Gastrocnemius medialis (tissue), 4 donors: Measurements from ENCODE around the gene CIAO3. TPM values are rescaled to one million over a fixed set of nuclear protein-coding genes. Genes with fewer than 3 reads are reported as not detected.

Source experiments
- ATAC-seq, 2 donors: fragments of 150-250 bp; one replicate each; pipeline ENCODE4 v1.9.1; 2016
- DNase-seq, 2 donors: peaks; one replicate each; pipeline ENCODE4 v3.0.0-alpha.2; 2019
- H3K27ac ChIP-seq, 4 donors: fragments of 200-600 bp; sonication (generic); 1 replicate in 1 of 4; 2 replicates in 3 of 4; pipeline ENCODE4 v1.5.1; 2016 to 2018; ENCODE audit warnings: mild to moderate bottlenecking in 2 of 4, moderate library complexity in 1 of 4
- H3K27me3 ChIP-seq, 3 donors: fragments of 200-600 bp; sonication (generic) in 2 of 3; 1 replicate in 1 of 3; 2 replicates in 2 of 3; pipeline versions ENCODE4 v1.5.1 to v1.6.0; 2016 to 2019; ENCODE audit warnings: mild to moderate bottlenecking in 1 of 3, moderate library complexity in 1 of 3
- H3K36me3 ChIP-seq, 2 donors: fragments of 200-600 bp; sonication (generic) in 1 of 2; one replicate each; pipeline ENCODE4 v1.5.1; 2017 to 2018
- H3K4me1 ChIP-seq, 2 donors: fragments of 200-600 bp; sonication (generic) in 1 of 2; one replicate each; pipeline ENCODE4 v1.5.1; 2016 to 2017; ENCODE audit warnings: mild to moderate bottlenecking in 2 of 2
- H3K4me3 ChIP-seq, 4 donors: fragments of 200-600 bp; sonication (generic) in 3 of 4; 1 replicate in 1 of 4; 2 replicates in 3 of 4; pipeline ENCODE4 v1.5.1; 2016 to 2019; ENCODE audit warnings: mild to moderate bottlenecking in 2 of 4
- H3K9me3 ChIP-seq, 3 donors: fragments of 200-600 bp; sonication (generic) in 2 of 3; 1 replicate in 1 of 3; 2 replicates in 2 of 3; pipeline ENCODE4 v1.5.1; 2016 to 2019
- CTCF ChIP-seq, 5 experiments: fragments of 450-650 bp in 3 of 5; fragments of 200-600 bp in 2 of 5; sonication (generic) in 2 of 5; IDR thresholded peaks in 4 of 5; conservative IDR thresholded peaks in 1 of 5; 1 replicate in 4 of 5; 2 replicates in 1 of 5; pipeline ENCODE4 v1.5.1; 2016 to 2019; ENCODE audit warnings: antibody characterized with exemption in 5 of 5, mild to moderate bottlenecking in 3 of 5, moderate library complexity in 3 of 5
- POLR2A ChIP-seq, 2 donors: fragments of 450-650 bp; IDR thresholded peaks; one replicate each; pipeline ENCODE4 v1.6.1; 2017; ENCODE audit warnings: antibody characterized with exemption in 2 of 2, mild to moderate bottlenecking in 2 of 2, moderate library complexity in 2 of 2
- in situ Hi-C, 4 donors: fragments of 200-750 bp; cut with MboI; loops; one replicate each; pipeline versions ENCODE4 v1.15.0 to v1.8.0; 2017; ENCODE audit warnings: low sequenced_read_pairs in 4 of 4
- intact Hi-C: fragments of 100-400 bp; cut with DNase I; formaldehyde crosslinking; loops from one replicate; pipeline ENCODE4 v1.15.1; 2023; ENCODE audit warnings: low total_unique reads
- total RNA-seq, 4 donors: library from RNA; depleted of rRNA; stranded (reverse); fragments of >200 nt; gene quantifications; one replicate each; pipeline versions ENCODE4 v1.1.0 to v1.2.3, GENCODE V29; 2016

Gene CIAO3
- total RNA-seq, 4 donors from 2014 or later = 16.1 to 48.5 (median 21.6) TPM

GRCh38 chr16:770411-770810 lies 29.6 kb upstream of the CIAO3 start:
- in situ Hi-C loops (no loop called here), intact Hi-C loops (no loop called here)
- peaks cover 0 to 9% (median 6%) of the 10 kb centered on the region in 3 donors for H3K27me3 ChIP-seq

GRCh38 chr16:769934-770333 lies 29.1 kb upstream of the CIAO3 start:
- no peaks in the 10 kb centered on the region for H3K9me3 ChIP-seq
- no peak overlapping the region for H3K4me3 ChIP-seq
- no peak for TF ChIP-seq CTCF (IDR thresholded peaks at IDR 0.05 in 4 of 5, conservative IDR thresholded peaks at IDR 0.05 in 1 of 5)
- no peak for TF ChIP-seq POLR2A (IDR thresholded peaks at IDR 0.05)
- in situ Hi-C loops (no loop called here), intact Hi-C loops (no loop called here)
- DNase-seq (no peak), ATAC-seq (no peak)
- no peak overlapping the region for H3K27ac ChIP-seq
- no peaks in the 10 kb centered on the region for H3K36me3 ChIP-seq
- peaks cover 0 to 14% (median 6%) of the 10 kb centered on the region in 3 donors for H3K27me3 ChIP-seq
- no peaks in the 10 kb centered on the region for H3K4me1 ChIP-seq

More at GRCh38 chr16:770411-770810, 29.6 kb upstream of the CIAO3 start:
- TF ChIP-seq POLR2A (IDR thresholded peaks at IDR 0.05) (no peak), CTCF (IDR thresholded peaks at IDR 0.05 in 4 of 5, conservative IDR thresholded peaks at IDR 0.05 in 1 of 5) (no peak)
- H3K36me3 ChIP-seq = no peaks in the 10 kb centered on the region
- ATAC-seq (no peak), DNase-seq (no peak)
- H3K9me3 ChIP-seq = no peaks in the 10 kb centered on the region
- H3K27ac ChIP-seq = no peak overlapping the region
- H3K4me3 ChIP-seq = no peak overlapping the region
- no peaks in the 10 kb centered on the region for H3K4me1 ChIP-seq

DNA sequence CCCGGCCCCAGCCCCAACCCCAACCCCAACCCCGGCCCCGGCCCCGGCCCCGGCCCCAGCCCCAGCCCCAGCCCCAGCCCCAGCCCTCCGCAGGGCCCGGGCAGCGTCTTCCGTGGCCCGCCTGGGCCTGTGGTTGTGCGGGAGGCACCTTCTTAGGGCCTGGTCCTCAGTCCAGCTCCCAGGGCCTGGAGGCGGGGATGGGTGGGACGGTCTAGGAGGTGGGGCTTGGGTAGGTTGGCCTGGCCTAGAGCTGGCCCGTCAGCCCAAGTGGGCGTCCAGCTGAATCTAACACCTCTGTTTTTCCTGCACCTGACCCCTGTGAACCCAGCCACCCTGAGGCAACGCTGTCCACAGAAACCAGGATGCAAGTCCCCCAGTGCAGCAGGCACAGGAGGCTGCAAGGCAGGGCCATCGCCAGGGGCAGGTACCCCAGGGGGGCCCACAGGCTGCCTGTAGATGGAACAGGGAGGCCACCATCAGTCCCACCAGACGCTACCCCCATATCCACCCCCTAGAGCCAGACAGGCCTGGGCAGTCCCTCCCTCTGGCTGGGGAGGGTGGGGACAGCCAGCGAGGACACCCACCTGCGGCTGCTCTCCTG lies 28.5 kb upstream of the CIAO3 start:
- no peaks in the 10 kb centered on the region for H3K4me1 ChIP-seq
- ATAC-seq = no peak
- DNase-seq = no peak
- peaks cover 0 to 20% (median 6%) of the 10 kb centered on the region in 3 donors for H3K27me3 ChIP-seq
- in situ Hi-C loops (no loop called here), intact Hi-C loops (no loop called here)
- TF ChIP-seq CTCF (IDR thresholded peaks at IDR 0.05 in 4 of 5, conservative IDR thresholded peaks at IDR 0.05 in 1 of 5) (no peak), POLR2A (IDR thresholded peaks at IDR 0.05) (no peak)
- H3K9me3 ChIP-seq = no peaks in the 10 kb centered on the region
- no peak overlapping the region for H3K4me3 ChIP-seq
- no peaks in the 10 kb centered on the region for H3K36me3 ChIP-seq
- H3K27ac ChIP-seq = no peak overlapping the region

- Histone ChIP-seq H3K27me3 (peaks cover 6 to 20% (median 6%) of the 10 kb centered on the region in 3 donors), H3K36me3 (no peaks in the 10 kb centered on the region), H3K4me1 (no peaks in the 10 kb centered on the region), H3K9me3 (no peaks in the 10 kb centered on the region), H3K4me3 (no peak overlapping the region), H3K27ac (no peak overlapping the region)
- TF ChIP-seq POLR2A (IDR thresholded peaks at IDR 0.05) (no peak), CTCF (IDR thresholded peaks at IDR 0.05 in 4 of 5, conservative IDR thresholded peaks at IDR 0.05 in 1 of 5) (no peak)
- no peak for ATAC-seq
- no peak for DNase-seq
- in situ Hi-C loops (no loop called here), intact Hi-C loops (no loop called here)
Observed at GRCh38 chr16:768428-768827, 27.6 kb upstream of the CIAO3 start.
